Activated naive CD8-positive, alpha-beta T cell treated with anti-CD3 and anti-CD28 coated beads, Interleukin-2, amount 10 ng/mL, durations not matched to agents 7 days and 5 days (primary cell): ENCODE measurements around the gene JADE3. TPM values are rescaled to one million over a fixed set of nuclear protein-coding genes. Genes with fewer than 3 reads are reported as not detected.
"Not testable (repeated sequence)": the region's sequence is repeated elsewhere in the genome, so short reads cannot be mapped to it uniquely, and the experiment has no call there.

ENCODE experiments used
- ATAC-seq: fragments of 150-1000 bp; cut with Tn5 transposase; one replicate; pipeline ENCODE4 v1.10.0; 2021; ENCODE audit warnings: low read depth, moderate library complexity
- POLR2A ChIA-PET: fragments of 350-600 bp; sonication (Branson Sonifier 250); formaldehyde crosslinking; loops from one replicate; lab custom pipeline; 2021; ENCODE audit warnings: antibody characterized with exemption; lab: Charles Lee
- DNase-seq: peaks from one replicate; pipeline ENCODE4 v3.0.0; 2021
- H3K27ac Mint-ChIP-seq: one replicate; pipeline ENCODE4 v1.8.0; 2022; ENCODE audit warnings: mild to moderate bottlenecking, mixed read lengths
- H3K27me3 Mint-ChIP-seq: one replicate; pipeline ENCODE4 v1.8.0; 2022; ENCODE audit warnings: mild to moderate bottlenecking, moderate library complexity, mixed read lengths
- H3K36me3 Mint-ChIP-seq: one replicate; pipeline ENCODE4 v1.8.0; 2021; ENCODE audit warnings: mild to moderate bottlenecking, mixed read lengths
- H3K4me1 Mint-ChIP-seq: one replicate; pipeline ENCODE4 v1.8.0; 2021; ENCODE audit warnings: mixed read lengths
- H3K4me3 Mint-ChIP-seq: one replicate; pipeline ENCODE4 v1.8.0; 2022; ENCODE audit warnings: mild to moderate bottlenecking, moderate library complexity, mixed read lengths
- H3K9me3 Mint-ChIP-seq: one replicate; pipeline ENCODE4 v1.8.0; 2021; ENCODE audit warnings: mixed read lengths
- total RNA-seq, 2 experiments: library from RNA; stranded (reverse); gene quantifications; one replicate each; pipeline ENCODE4 v1.2.3, GENCODE V29; 2021

JADE3 gene
- total RNA-seq, 2 experiments from 2014 or later: 0.06 to 0.26 TPM

DNA sequence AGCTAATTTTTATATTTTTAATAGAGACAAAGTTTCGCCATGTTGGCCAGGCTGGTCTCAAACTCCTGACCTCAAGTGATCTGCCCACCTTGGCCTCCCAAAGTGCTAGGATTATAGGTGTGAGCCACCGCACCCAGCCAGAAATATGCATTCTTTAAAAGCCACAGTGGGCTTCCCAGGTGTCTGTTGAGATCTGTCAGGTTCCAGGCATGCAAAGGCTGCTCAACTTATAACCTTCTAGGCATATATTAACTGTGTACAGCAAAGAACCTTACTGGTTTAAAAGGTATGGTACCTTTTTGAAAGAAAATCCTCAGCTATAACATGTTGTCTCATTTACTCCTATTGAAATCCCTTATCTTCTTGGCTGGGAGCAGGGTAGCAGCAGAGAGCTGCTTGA is 42.5 kb downstream of the JADE3 start:
- H3K27me3 Mint-ChIP-seq: peaks cover 2% of the 10 kb centered on the region
- no peaks in the 10 kb centered on the region for H3K9me3 Mint-ChIP-seq
- POLR2A ChIA-PET: no interaction called here
- H3K36me3 Mint-ChIP-seq: no peaks in the 10 kb centered on the region
- no peak overlapping the region for H3K27ac Mint-ChIP-seq
- H3K4me3 Mint-ChIP-seq: no peak overlapping the region
- no peaks in the 10 kb centered on the region for H3K4me1 Mint-ChIP-seq
- DNase-seq (no peak), ATAC-seq (no peak)

DNA sequence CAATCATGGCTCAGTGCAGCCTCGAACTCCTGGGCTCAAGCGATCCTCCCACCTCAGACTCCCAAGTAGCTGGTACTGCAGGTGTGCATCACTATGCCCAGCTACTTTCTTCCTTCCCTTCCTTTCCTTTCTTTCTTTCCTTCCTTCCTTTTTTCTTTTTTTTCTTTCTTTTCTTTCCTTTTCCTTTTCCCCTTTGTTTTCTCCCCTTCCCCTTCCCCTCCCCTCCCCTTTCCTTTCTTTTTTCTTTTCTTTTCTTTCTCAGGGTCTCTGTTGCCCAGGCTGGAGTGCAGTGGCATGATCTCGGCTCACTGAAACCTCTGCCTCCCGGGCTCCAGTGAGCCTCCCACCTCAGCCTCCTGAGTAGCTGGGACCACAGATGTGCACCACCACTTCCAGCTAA is 44.4 kb downstream of the JADE3 start:
- POLR2A ChIA-PET, H3K27me3 Mint-ChIP-seq: not testable (repeated sequence)

DNA sequence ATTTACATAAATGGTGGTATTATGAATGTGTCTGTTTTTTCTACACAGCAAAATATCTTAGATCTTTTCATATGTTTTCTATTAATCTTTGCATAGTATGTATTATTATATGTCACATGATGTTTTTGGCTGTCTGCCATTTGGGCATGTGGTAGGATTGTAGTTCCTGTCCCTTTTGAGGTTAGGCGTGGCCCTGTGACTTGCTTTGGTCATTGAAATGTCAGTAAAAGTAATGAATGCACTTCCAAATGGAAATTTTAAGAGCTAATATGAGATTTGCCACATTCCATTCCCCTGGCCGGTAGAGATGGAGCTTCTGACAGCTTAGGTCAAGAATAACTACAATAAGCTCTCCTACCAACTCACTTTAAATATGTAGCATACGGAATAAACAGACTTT is 45.1 kb downstream of the JADE3 start:
- no peaks in the 10 kb centered on the region for H3K36me3 Mint-ChIP-seq
- POLR2A ChIA-PET: no interaction called here
- no peaks in the 10 kb centered on the region for H3K4me1 Mint-ChIP-seq
- no peak overlapping the region for H3K4me3 Mint-ChIP-seq
- no peak overlapping the region for H3K27ac Mint-ChIP-seq
- DNase-seq (no peak), ATAC-seq (no peak)
- peaks cover 2% of the 10 kb centered on the region for H3K27me3 Mint-ChIP-seq
- no peaks in the 10 kb centered on the region for H3K9me3 Mint-ChIP-seq

More for the DNA sequence above, 44.4 kb downstream of the JADE3 start:
- not testable (repeated sequence) for H3K4me1 Mint-ChIP-seq, H3K4me3 Mint-ChIP-seq, H3K27ac Mint-ChIP-seq, H3K36me3 Mint-ChIP-seq, DNase-seq, ATAC-seq, H3K9me3 Mint-ChIP-seq

DNA sequence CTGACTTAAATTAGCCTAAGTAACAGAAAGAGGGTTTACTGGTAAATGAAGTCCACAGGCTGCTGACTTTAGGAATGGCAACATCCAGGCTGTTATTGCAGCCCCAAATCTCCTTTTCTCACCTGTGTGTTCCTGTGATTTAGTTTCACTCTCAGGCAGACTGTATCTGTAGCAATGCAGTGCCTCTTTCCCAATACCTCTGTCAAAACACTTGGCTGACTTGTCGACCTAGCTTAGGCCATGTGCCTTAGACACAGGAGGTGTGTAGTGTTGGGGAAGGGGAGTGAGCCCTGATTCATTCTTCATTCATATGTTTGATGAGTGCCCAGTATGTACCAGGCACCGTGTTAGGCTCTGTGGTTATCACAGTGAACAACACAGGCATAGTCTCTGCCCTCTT is 46.9 kb downstream of the JADE3 start:
- no peak overlapping the region for H3K4me3 Mint-ChIP-seq
- H3K4me1 Mint-ChIP-seq: no peaks in the 10 kb centered on the region
- no peak for DNase-seq
- peaks cover 2% of the 10 kb centered on the region for H3K27me3 Mint-ChIP-seq
- POLR2A ChIA-PET: no interaction called here
- H3K36me3 Mint-ChIP-seq: no peaks in the 10 kb centered on the region
- no peak for ATAC-seq
- no peak overlapping the region for H3K27ac Mint-ChIP-seq
- no peaks in the 10 kb centered on the region for H3K9me3 Mint-ChIP-seq

DNA sequence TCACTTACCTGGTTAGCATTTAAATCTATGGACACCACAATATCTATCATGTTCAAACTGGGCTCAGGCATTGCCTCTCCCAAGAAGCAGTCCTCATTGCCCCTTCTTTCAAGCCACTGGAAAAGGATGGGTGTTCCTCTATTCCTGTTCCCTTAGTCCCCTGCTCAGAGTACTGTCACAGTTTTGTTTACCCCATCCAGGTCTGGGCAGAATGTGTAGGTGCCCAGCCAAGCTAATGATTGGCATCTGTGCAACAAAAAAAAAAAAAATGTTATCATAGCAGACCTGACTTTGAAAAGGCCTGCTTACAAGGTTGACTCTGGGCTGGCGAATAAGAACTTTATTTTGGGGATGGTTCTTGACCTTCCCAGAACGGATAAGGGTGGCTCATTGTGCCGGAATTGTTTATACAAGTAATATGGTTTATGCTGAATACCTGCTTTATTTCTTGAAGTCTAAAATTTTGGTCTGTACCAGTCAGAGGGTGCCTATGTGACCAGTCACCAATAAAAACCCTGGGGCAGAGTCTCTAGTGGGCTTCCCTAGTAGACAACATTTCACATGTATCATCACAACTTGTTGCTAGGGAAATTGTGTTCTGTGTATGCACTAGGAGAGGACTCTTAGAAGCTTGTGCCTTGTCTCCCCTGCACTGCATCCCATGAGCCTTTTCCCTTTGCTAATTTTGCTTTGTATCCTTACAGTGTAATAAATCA is 47.9 kb downstream of the JADE3 start:
- ATAC-seq (no peak), DNase-seq (no peak)
- H3K9me3 Mint-ChIP-seq: no peaks in the 10 kb centered on the region
- no peaks in the 10 kb centered on the region for H3K36me3 Mint-ChIP-seq
- peaks cover under 1% of the 10 kb centered on the region for H3K27me3 Mint-ChIP-seq
- POLR2A ChIA-PET: no interaction called here
- H3K4me3 Mint-ChIP-seq: no peak overlapping the region
- H3K27ac Mint-ChIP-seq: no peak overlapping the region
- H3K4me1 Mint-ChIP-seq: no peaks in the 10 kb centered on the region

DNA sequence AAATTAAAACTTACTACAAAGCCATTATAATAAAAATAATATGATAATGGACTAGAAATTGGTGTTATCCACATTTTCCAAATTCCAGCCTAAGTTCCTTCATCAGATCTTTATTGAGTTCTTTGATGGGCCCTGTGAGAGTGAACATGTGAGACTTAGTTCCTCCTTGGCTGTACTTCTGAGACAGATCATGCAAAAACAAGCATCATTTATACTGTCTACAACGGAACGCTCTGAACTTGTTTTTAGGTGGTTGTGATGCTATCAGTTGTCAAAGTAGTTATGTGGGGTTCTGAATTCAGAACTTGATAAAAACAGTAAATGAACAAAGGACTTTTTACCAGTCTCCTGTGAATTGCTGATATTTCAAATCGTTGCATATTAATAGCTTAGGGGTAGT is 48.9 kb downstream of the JADE3 start:
- Mint-ChIP-seq H3K27ac (no peak overlapping the region), H3K9me3 (no peaks in the 10 kb centered on the region), H3K4me1 (no peaks in the 10 kb centered on the region), H3K36me3 (no peaks in the 10 kb centered on the region), H3K27me3 (peaks cover 7% of the 10 kb centered on the region), H3K4me3 (no peak overlapping the region)
- no peak for ATAC-seq
- DNase-seq: no peak
- POLR2A ChIA-PET: no interaction called here

DNA sequence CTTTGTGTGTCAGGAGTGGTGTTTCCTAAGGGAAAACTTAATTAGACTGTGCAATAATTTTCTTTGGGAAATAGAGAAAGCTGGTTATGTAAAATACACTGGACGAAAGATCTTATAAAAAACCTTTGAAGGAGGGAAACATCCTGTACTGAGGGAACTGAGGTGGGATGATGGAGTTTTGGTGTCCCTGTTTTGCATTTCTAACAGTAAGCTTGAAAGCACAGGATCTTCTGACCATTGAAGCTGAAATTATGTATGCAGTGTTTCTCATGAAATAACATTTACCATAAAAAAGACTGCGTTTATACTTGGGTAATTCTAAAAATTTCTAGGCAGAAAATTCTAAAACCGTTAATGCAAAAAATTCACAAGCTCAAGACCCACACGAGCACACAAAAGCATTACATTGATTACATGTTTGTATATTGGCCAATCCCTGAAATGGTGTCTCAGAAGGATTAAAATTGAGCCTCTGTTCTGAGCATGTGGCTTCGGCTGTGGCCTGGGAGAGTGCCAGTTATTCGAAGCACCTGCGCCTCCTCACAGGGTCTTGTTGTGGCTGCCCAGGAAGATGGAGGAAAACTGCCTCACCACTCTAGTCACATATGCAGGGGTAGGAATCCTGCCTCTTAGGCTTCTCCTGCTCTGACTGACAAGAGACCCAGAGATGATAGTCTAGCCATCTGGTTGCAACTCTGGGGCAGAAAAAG is 49.5 kb downstream of the JADE3 start:
- POLR2A ChIA-PET: no interaction called here
- DNase-seq (no peak), ATAC-seq (no peak)
- Mint-ChIP-seq H3K4me3 (no peak overlapping the region), H3K4me1 (no peaks in the 10 kb centered on the region), H3K27ac (no peak overlapping the region), H3K36me3 (no peaks in the 10 kb centered on the region), H3K9me3 (no peaks in the 10 kb centered on the region), H3K27me3 (peaks cover 8% of the 10 kb centered on the region)

DNA sequence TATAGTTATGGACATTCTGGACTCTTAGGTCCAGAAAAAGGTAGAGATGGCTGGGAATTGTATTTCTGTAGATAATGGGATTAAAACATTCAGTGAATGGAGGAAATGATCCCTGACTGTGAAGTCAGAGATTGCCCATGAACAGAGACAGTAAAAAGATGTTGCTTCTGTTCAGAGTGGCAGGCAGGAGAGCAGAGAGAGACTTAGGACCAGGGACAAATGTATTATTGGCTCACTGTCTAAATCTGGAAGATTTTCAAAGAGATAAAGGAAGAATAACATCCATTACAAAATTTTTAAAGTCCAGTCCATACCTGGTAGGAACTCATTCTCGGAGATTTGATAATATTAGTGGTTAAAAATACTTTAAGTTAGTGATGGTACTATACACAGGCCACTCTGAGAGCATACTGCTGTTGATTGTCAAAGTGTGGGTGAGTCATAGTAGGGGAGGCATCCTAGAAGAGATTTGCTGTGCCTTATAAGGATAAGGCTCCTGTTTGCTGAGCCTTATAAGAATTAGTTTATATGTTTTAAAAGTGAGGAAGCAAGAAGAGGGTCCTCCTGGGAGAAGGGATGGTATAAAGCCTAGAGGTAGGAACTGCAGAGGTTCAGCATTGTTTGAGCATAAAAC is 53.0 kb downstream of the JADE3 start:
- H3K4me3 Mint-ChIP-seq: no peak overlapping the region
- H3K9me3 Mint-ChIP-seq: no peaks in the 10 kb centered on the region
- ATAC-seq: no peak
- peaks cover 16% of the 10 kb centered on the region for H3K27me3 Mint-ChIP-seq
- no peaks in the 10 kb centered on the region for H3K4me1 Mint-ChIP-seq
- DNase-seq: no peak
- no peak overlapping the region for H3K27ac Mint-ChIP-seq
- H3K36me3 Mint-ChIP-seq: no peaks in the 10 kb centered on the region
- POLR2A ChIA-PET: no interaction called here

DNA sequence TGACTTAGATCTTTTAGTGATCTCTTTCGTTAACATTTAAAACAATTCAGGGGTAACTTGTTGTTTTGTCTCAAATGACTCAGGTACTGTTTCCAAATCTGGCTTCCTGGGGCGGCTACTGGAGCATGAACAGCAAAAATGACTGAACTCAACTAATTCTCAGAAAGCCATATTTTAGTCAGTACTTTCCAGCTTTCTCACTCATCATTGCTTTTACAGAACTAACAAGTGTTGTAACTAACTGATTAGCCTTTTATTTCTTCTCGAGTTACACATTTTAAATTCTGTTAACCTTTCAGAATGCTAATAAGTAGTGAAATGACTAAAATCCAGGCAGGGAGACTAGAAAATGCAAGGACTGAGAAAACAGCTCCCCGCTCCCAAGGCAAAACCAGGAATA is 55.3 kb downstream of the JADE3 start:
- Mint-ChIP-seq H3K9me3 (no peaks in the 10 kb centered on the region), H3K4me3 (no peak overlapping the region), H3K4me1 (no peaks in the 10 kb centered on the region), H3K27ac (no peak overlapping the region), H3K27me3 (peaks cover 16% of the 10 kb centered on the region), H3K36me3 (no peaks in the 10 kb centered on the region)
- DNase-seq: no peak
- no peak for ATAC-seq
- POLR2A ChIA-PET: no interaction called here

DNA sequence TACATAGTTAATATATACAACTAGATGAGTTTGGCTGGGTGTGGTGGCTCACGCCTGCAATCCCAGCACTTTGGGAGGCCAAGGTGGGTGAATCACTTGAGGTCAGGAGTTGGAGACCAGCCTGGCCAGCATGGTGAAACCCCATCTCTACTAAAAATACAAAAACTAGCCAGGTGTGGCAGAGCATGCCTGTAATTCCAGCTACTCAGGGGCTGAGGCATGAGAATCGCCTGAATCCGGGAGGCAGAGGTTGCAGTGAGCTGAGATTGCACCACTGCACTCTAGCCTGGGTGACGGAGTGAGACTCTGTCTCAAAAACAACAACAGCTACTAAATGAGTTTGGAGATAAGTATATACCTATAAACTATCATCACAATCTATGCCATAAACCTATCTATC is 64.8 kb downstream of the JADE3 start:
- DNase-seq, H3K9me3 Mint-ChIP-seq, H3K27me3 Mint-ChIP-seq, H3K4me1 Mint-ChIP-seq, ATAC-seq, POLR2A ChIA-PET, H3K27ac Mint-ChIP-seq, H3K36me3 Mint-ChIP-seq, H3K4me3 Mint-ChIP-seq: not testable (repeated sequence)

DNA sequence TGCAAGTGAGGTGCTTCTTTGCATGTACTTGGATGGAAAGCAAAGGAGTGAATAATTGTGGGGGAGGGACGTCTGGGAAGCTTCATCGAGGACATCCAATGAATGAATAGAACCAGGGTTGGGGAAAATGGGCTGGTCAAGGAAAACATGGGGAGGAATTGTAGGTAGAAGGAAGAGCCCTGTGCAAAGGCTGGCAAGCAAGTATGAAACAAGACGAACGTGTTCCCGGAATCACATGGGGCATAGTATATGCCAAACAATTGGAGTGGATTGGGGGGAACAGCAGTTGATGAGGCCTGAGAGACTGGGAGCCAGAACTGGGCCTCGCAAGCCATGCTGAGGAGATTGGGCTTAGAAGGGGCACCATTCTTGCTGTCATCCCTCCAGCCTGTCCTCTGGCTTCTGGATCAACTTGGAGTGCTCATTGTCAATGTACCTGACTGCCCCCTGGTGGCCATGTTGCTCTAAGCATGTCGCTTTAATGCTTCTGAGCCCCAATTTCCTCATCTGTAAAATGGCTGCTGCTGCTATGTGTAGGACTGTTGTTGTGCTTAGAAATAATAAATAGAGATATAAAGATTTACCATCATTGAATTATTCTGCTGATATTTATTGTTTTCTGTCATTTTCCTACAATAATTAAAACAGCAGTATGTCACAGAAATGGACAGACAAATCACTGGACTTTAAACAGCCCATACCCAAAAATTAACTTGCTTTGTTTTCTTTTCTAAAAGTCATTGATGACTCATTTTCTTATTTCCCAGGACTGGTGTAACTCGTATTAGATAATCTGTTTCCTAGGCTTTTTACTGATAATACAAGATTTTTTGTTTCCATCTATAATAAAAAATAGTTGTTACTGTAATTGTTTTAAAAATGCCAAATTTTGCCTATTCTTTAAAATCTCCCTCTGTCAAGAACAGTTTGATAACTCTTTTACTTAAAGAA is 66.4 kb downstream of the JADE3 start:
- H3K9me3 Mint-ChIP-seq: no peaks in the 10 kb centered on the region
- H3K4me1 Mint-ChIP-seq: no peaks in the 10 kb centered on the region
- H3K36me3 Mint-ChIP-seq: no peaks in the 10 kb centered on the region
- H3K27ac Mint-ChIP-seq: no peak overlapping the region
- no peak overlapping the region for H3K4me3 Mint-ChIP-seq
- ATAC-seq (peak; percentile 50), DNase-seq (peak; percentile 61)
- H3K27me3 Mint-ChIP-seq: peaks cover 6% of the 10 kb centered on the region
- POLR2A ChIA-PET: no interaction called here

DNA sequence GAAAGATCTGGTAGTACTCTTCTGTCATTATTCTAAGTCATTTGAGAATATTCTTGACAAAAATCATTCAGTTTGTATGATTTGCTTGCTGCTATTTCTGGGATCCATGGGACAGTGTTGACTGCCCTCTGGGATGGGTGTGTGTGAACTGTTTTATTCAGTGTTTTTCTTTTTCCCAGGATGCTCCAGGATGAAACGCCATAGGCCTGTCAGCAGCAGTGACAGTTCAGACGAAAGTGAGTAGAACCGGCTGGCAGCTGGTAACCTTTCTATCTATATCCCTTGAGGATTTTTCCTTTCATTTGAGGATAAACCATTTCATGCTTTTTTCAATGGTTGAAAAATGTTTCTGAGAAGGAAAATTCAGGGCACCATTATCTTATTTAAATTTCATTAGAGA is 72.5 kb downstream of the JADE3 start:
- no peak for ATAC-seq
- no peak for DNase-seq
- H3K27ac Mint-ChIP-seq: no peak overlapping the region
- H3K36me3 Mint-ChIP-seq: no peaks in the 10 kb centered on the region
- POLR2A ChIA-PET: no interaction called here
- peaks cover 7% of the 10 kb centered on the region for H3K27me3 Mint-ChIP-seq
- H3K9me3 Mint-ChIP-seq: no peaks in the 10 kb centered on the region
- H3K4me1 Mint-ChIP-seq: no peaks in the 10 kb centered on the region
- H3K4me3 Mint-ChIP-seq: no peak overlapping the region

DNA sequence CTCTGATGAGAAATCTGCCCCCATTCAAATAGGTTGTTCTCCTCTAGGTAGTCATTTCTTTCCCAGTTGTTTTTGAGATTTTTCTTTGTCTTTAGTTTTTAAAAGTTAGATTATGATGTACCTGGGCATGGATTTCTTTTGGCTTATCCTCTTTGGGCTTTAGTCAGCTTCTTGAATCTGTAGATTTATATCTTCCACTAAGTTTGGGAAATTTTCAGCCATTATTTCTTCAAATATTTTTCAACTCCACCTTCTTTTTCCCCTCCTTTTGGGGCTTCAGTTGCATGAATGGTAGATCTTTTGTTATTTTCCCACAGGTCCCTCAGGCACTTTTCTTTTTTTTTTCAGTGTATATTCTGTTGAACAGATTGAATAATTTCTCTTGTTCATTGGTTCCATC is 77.3 kb downstream of the JADE3 start:
- Mint-ChIP-seq H3K36me3 (no peaks in the 10 kb centered on the region), H3K9me3 (no peaks in the 10 kb centered on the region), H3K27ac (no peak overlapping the region), H3K4me1 (no peaks in the 10 kb centered on the region), H3K27me3 (no peaks in the 10 kb centered on the region), H3K4me3 (no peak overlapping the region)
- DNase-seq: no peak
- POLR2A ChIA-PET: no interaction called here
- ATAC-seq: no peak
